Peyer's patch (tissue), 4 donors: ENCODE results near the gene LEPROT.

ENCODE experiments used
- CTCF ChIP-seq, 6 experiments: fragments of 450-650 bp in 4 of 6; fragments of 200-600 bp in 2 of 6; sonication (generic) in 1 of 6; IDR thresholded peaks; one replicate each; pipeline ENCODE4 v1.5.1; 2017 to 2019; ENCODE audit warnings: antibody characterized with exemption in 6 of 6, mild to moderate bottlenecking in 3 of 6, moderate library complexity in 1 of 6
- POLR2A ChIP-seq, 2 donors: fragments of 450-650 bp; IDR thresholded peaks; one replicate each; pipeline ENCODE4 v1.5.1; 2017; ENCODE audit warnings: antibody characterized with exemption in 2 of 2, mild to moderate bottlenecking in 2 of 2, moderate library complexity in 2 of 2

DNA sequence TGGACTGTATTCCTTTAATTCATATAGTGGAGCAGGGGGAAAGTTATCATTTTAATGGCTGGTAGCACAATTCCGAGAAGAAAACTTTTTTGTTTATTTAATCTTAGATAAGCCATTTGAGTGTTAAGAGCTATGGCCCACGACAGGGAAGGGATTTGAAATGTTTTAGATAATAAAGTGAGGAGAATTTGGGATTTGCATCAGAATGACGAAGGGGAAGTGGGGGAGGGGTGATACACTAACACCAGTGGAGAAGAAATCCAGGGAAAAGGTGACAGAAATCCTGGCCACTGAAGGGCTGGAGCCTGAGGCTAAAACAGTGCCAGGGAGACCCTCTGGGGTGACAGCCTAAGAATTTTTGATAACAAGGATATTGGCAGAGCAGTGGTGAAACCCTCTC, 21.0 kb downstream of the LEPROT start:
- TF ChIP-seq CTCF (IDR thresholded peaks at IDR 0.05) = no peak
- TF ChIP-seq POLR2A (IDR thresholded peaks at IDR 0.05) = no peak
